A549 treated with dexamethasone at 1 μM for 4 hours (cell line): ENCODE data around the gene NPIPB13. TPM values are rescaled to one million over a fixed set of nuclear protein-coding genes. Genes with fewer than 3 reads are reported as not detected.

Experiments
- total RNA-seq: library from RNA; stranded (reverse); fragments of 200-300 nt; extraction: Qiagen RNA extraction; gene quantifications from 5 replicates; pipeline ENCODE4 v1.2.3, GENCODE V29; 2022

The NPIPB13 gene
- 1.7 to 3.4 TPM (median 2.9 TPM) in 5 replicates for total RNA-seq

DNA sequence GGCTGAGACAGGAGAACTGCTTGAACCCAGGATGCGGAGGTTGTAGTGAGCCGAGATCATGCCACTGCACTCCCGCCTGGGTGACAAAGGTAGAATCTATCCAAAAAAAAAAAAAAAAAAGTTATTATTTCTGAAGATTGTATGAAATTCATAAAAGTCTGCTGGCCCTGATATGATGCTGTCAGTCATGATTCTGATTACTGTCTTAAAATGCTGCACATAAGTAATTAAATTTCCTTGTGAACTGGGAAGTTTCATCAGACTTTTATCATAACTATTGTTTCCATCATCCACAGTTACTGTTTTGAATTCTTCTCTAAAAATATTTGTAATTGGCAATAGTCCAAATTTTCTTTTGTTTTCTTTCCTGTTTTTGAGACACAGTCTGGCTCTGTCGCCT is at the start of gene NPIPB13:
Gene NPIPB13, minus strand, starts transcription at position 101 of the 400 bp plus-strand sequence. CDS start 2,906 bp downstream, outside the sequence.

DNA sequence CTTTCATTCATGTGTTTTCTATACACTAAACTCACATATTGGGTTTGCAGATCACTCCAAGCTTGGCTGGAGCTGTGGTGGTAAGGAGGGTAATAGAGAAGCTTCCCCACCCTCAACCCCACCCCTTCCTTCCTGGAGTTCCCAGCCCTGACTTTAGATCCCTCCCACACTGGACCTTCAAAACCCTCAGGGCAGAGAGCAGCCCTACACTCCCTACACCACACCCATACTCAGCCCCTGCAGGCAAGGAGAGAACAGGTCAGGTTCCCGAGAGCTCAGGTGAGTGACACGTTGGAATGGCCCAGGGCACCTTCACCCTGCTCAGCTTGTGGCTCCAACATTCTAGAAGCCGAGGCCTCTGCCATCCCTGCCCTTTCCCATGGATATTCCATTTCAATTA is 49.2 kb downstream of the NPIPB13 start, which contains the start of gene SULT1A3:
Gene SULT1A3, plus strand, starts transcription at position 207 of the 400 bp plus-strand sequence. CDS start 1,474 bp downstream, outside the sequence.

Other genes starting within 250 kb of the NPIPB13 start
- 1.5 to 2.4 TPM (median 1.9 TPM) in 5 replicates for gene DOC2A, start 237.5 kb downstream of the NPIPB13 start, total RNA-seq
- not detected in 5 replicates for gene C16orf92, start 225.3 kb downstream of the NPIPB13 start, total RNA-seq
- 0.14 to 0.31 TPM (median 0.22 TPM) in 5 replicates for gene TLCD3B, start 217.2 kb downstream of the NPIPB13 start, total RNA-seq
- gene ALDOA, start 182.7 kb downstream of the NPIPB13 start, total RNA-seq, result 1,418 to 1,815 TPM (median 1,742 TPM) in 5 replicates
- 114 to 146 TPM (median 142 TPM) in 5 replicates for gene PPP4C, start 172.5 kb downstream of the NPIPB13 start, total RNA-seq
- gene TBX6, start 156.6 kb downstream of the NPIPB13 start, total RNA-seq, result 0.12 to 0.42 TPM (median 0.29 TPM) in 5 replicates
- 4.7 to 8.8 TPM (median 7.5 TPM) in 5 replicates for gene YPEL3, start 152.3 kb downstream of the NPIPB13 start, total RNA-seq
- 1.1 to 1.7 TPM (median 1.2 TPM) in 5 replicates for gene GDPD3, start 134.9 kb downstream of the NPIPB13 start, total RNA-seq
- 34.5 to 37.6 TPM (median 36.5 TPM) in 5 replicates for gene MAPK3, start 125.3 kb downstream of the NPIPB13 start, total RNA-seq
- gene CORO1A, start 64.9 kb downstream of the NPIPB13 start, total RNA-seq, result 2.0 to 3.3 TPM (median 3.0 TPM) in 5 replicates
- gene BOLA2B, start 54.8 kb downstream of the NPIPB13 start, total RNA-seq, result 145 to 190 TPM (median 152 TPM) in 5 replicates
- 3.4 to 20.4 TPM (median 6.7 TPM) in 5 replicates for gene SLX1A, start 54.6 kb downstream of the NPIPB13 start, total RNA-seq
- gene SULT1A3, start 49.2 kb downstream of the NPIPB13 start, total RNA-seq, result 3.1 to 8.8 TPM (median 5.6 TPM) in 5 replicates
- 63.4 to 68.7 TPM (median 64.9 TPM) in 5 replicates for gene CD2BP2, start 106.8 kb upstream of the NPIPB13 start, total RNA-seq
- gene TBC1D10B, start 122.0 kb upstream of the NPIPB13 start, total RNA-seq, result 19.6 to 32.4 TPM (median 31.4 TPM) in 5 replicates
- gene MYL11, start 126.3 kb upstream of the NPIPB13 start, total RNA-seq, result 0.41 to 0.97 TPM (median 0.53 TPM) in 3 of 5 replicates, not detected in the others
- gene SEPTIN1, start 134.1 kb upstream of the NPIPB13 start, total RNA-seq, result 0.87 to 2.8 TPM (median 2.3 TPM) in 5 replicates
- gene ZNF48, start 146.9 kb upstream of the NPIPB13 start, total RNA-seq, result 11.5 to 13.9 TPM (median 13.3 TPM) in 5 replicates
- gene ZNF771, start 159.1 kb upstream of the NPIPB13 start, total RNA-seq, result 3.2 to 4.3 TPM (median 4.2 TPM) in 5 replicates
- 98.5 to 114 TPM (median 109 TPM) in 5 replicates for gene DCTPP1, start 181.6 kb upstream of the NPIPB13 start, total RNA-seq
- 43.0 to 47.1 TPM (median 44.3 TPM) in 5 replicates for gene SEPHS2, start 197.4 kb upstream of the NPIPB13 start, total RNA-seq
- gene ITGAL, start 224.3 kb upstream of the NPIPB13 start, total RNA-seq, result 0.02 to 0.16 TPM (median 0.11 TPM) in 3 of 5 replicates, not detected in the others